ENCODE data around the gene SAMD9L.
"Not testable (repeated sequence)": the region's sequence is repeated elsewhere in the genome, so short reads cannot be mapped to it uniquely, and the experiment has no call there.

The SAMD9L gene

GRCh38 chr7:93145354-93145753 is 2.8 kb downstream of the SAMD9L start:
- no peak for DNase-seq

DNA sequence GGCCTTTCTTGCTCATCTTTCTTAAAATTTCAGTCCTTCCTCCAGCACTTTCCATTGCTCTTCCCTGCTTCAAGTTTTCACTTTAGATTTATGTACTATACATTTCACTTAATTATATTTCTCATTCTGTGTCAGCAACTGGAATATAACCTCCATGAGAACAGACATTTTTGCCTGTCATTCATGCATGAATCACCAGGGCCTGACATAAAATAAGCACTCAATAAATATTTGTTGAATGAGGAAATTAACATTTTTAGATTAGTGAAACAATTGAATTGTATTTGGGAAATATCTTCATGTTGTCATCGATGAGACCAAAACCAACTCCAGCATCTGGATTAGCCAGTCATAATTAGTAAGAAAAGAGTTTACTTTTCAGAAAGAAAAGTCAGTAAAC is 6.1 kb downstream of the SAMD9L start:
- DNase-seq: no peak

DNA sequence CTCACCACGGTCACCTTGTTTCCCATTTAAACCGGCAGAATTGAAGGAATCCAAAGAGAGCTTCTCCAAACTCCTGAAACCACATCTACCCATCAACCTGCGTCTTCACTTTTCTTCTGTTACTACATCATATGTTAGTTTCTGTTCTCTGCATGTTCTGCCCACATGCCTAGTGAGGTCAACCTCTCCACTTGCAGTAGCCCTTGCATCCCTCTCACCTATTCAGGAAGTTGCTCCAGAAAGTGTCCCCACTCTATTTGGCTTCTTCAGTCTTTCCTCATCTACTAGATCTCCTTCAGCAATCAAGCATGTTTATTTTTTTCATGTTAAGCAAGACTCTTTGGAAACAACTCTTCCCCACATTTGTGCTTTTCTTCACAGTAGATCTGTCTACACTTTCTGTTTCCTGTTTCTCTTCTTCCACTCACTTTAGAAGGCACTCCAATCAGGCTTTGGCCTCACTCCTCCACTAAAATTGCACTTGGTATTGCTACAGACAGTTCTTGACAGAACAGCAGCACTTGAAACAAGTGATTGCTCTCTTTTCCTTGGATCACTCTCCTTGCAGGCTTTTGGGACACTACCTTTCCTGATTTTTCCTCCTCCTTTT is 7.5 kb downstream of the SAMD9L start:
- no peak for DNase-seq

DNA sequence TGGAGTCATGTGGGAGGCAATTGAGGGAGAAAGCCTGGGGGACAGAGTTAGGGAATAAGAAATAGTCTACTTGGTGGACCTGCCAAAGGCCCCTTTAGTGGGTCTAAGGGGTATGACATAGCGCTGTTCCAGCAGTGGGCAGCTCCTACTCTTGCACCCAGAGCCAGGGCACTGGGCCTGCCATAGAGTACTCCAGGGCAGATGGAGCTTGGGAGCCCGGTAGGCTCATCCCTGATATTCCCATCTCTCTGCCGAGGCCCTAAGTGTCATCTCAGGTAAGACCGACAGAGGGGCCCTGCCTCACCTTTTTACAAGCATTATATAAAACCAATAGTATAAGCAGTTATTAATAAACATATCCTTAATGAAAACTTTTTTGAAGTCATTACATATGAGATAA is 9.6 kb downstream of the SAMD9L start:
- DNase-seq: no peak

DNA sequence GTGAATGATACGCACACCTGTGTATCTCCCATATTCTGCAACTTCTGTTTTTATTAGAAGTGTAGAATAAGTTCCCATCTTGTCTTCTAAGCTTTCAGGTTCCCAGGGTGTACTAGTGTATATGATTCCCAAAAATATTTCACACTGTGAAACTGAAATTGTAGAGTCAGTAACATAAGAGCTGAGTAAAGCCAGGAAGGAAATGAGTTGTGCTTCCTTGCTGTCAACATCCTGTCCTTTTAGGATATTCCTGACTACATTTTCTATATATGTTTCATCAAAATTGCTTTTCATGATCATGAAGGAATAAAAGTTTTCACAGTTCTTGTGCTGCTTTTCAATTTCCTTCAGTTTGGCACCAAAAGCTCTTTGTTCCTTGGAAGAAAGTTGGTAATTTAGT is 15.2 kb downstream of the SAMD9L start:
- DNase-seq: no peak

GRCh38 chr7:93132216-93132615 is 16.0 kb downstream of the SAMD9L start:
- DNase-seq: no peak

GRCh38 chr7:93126954-93127353 is 21.2 kb downstream of the SAMD9L start:
- not testable (repeated sequence) for DNase-seq

DNA sequence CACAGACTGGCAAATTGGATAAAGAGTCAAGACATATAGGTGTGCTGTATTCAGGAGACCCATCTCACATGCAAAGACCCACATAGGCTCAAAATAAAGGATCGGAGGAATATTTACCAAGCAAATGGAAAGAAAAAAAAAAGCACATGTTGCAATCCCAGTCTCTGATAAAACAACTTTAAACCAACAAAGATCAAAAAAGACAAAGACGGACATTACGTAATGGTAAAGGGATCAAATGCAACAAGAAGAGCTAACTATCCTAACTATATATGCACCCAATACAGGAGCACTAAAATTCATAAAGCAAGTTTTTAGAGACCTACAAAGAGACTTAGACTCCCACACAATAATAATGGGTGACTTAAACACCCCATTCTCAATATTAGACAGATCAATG is 24.7 kb downstream of the SAMD9L start:
- not testable (repeated sequence) for DNase-seq

GRCh38 chr7:93120592-93121549 is 27.3 kb downstream of the SAMD9L start:
- no peak for DNase-seq

DNA sequence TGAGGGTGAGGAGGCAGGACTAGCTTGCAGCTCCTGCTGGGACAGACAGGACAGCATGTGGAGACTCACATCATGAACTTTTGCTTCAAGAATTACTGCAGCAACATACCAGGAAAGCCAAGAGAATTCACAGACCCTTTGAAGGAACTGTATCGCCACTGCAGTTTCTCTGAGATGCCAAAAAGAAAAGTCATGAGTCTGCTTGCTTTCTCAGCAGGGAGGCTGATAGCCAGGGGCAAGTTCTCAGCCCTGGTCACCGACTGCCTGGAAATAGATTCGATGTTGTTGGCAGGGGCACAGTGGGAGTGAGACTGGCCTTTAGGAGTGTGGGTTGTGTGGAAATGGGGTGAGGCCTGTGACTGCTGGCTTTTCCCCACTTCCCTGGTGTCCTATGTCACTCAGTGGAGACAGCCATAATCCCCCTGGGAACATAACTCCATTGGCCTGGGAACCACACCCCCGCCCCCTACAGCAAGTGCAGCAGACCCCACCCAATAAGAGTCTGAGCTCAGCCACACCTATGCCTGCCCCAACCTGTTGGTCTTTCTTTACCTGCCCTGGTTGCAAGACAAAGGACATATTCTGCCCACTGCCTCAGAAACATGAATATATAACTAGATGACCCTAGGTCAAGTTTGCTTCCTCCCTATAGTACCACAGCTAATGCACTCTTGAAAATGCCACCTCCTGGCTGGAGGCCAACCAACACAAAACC is 28.8 kb downstream of the SAMD9L start:
- DNase-seq: no peak

DNA sequence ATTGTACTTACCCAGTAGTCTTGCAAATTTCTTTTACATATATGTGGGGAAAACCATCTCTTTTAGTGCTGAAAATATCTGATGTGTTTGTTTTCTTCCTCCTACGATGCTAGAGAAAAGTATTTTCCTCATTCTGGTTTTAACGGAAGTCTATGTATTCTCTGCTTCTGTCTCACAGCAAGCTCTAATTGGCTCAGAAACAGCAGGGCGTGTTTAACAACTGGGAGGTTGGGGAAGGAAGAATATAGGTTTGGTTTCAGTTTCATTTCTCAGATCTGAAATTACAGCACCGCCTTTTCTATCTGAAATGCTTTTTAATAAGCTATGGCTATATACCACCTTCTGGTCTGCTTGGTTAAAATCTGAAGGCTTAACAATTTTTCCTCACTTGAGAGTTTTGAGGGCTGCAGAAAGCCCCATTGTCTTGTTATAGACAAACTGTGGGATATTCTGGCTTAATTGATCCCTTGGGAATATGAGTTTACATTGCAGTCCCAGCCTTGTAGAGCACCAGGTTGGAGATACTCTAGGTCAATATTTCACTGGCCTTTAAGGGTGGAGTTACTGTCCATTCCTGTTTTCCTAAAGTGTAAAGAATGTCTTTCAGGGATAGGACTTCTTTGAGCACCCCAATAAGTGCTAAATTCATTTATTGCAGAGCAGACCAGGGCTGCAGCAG is 30.2 kb downstream of the SAMD9L start, which contains the start of gene SAMD9:
Gene SAMD9 (minus strand): TSS at position 128 of the 679 bp plus-strand sequence. CDS start 11,882 bp downstream, outside the sequence.
- peak; percentile 96 for DNase-seq

DNA sequence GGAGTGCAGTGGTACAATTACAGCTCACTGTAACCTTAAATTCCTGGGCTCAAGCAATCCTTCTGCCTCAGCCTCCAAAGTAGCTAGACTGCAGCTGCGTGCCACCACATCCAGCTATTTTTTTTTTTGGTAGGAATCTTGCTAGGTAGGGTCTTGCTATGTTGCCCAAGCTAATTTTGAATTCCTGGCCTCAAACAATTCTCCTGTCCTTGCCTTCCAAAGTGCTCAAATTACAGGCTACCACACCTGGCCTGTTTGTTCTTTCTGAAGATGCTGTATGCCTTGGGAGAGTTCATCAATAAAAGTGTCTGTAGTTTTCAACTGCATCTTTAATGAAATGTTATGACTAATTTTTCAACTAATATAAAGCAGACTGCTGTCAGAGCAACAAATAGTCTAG is 30.9 kb downstream of the SAMD9L start:
- no peak for DNase-seq

GRCh38 chr7:93115796-93116195 is 32.4 kb downstream of the SAMD9L start:
- no peak for DNase-seq

- no peak for DNase-seq
Measured at GRCh38 chr7:93108003-93108402, 40.2 kb downstream of the SAMD9L start.

DNA sequence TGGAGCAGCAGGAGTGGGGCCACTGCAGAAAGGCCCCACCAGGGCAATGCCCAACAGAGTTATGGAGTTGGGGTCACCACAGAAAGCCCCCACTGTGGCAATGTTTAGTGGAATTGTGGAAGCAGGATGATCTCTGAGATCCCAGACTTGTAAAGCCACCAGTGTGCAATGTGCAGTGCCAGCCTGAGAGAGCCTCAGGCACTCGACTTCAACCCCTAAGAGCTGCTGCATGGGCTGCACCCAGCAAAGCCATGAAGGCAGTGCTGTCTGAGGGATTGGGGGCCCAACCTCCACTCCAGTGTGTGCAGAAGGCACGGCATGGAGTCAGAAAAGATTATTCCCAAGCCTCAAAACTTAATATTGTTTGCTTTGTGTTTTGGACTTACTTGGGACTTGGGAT is 50.8 kb downstream of the SAMD9L start:
- DNase-seq: no peak

DNA sequence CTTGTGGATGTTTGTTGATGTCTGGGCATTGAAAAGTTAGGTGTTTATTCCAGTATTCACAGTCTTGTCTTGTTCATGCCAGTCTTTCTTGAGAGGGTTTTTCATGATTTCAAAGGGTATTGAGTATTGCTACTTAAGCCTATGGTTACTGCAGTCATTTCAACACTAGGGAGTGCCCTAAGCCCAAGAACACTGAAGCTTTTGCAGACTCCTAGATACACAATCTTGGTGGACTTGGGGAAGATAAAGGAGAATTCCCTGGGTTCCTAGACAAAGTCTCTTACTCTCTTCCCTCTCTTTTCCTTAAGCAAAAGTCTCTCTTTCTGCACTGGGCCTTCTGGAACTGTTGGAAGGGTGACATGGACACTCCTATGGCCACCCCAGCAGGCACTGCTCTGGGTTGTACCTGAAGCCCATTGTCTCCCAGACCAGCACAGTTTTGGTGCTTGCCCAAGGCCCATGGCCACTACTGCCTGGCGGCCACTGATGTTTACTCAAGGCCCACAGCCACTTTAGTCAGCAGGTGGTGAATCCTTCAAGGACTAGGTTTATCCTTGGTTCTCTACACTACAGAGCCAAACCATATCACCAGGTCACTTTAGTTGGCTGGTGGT is 55.3 kb downstream of the SAMD9L start:
- no peak for DNase-seq

All from NCI-H526 treated with DMSO at 0.1 percent for 48 hours (cell line).